Hypothalamus (tissue), 51 donors: ENCODE results near the gene ABHD1.

Experiments
- DNase-seq, 51 donors: peaks; one replicate each; lab custom pipeline; 2025; lab: John Stamatoyannopoulos, UW

Gene ABHD1

DNA sequence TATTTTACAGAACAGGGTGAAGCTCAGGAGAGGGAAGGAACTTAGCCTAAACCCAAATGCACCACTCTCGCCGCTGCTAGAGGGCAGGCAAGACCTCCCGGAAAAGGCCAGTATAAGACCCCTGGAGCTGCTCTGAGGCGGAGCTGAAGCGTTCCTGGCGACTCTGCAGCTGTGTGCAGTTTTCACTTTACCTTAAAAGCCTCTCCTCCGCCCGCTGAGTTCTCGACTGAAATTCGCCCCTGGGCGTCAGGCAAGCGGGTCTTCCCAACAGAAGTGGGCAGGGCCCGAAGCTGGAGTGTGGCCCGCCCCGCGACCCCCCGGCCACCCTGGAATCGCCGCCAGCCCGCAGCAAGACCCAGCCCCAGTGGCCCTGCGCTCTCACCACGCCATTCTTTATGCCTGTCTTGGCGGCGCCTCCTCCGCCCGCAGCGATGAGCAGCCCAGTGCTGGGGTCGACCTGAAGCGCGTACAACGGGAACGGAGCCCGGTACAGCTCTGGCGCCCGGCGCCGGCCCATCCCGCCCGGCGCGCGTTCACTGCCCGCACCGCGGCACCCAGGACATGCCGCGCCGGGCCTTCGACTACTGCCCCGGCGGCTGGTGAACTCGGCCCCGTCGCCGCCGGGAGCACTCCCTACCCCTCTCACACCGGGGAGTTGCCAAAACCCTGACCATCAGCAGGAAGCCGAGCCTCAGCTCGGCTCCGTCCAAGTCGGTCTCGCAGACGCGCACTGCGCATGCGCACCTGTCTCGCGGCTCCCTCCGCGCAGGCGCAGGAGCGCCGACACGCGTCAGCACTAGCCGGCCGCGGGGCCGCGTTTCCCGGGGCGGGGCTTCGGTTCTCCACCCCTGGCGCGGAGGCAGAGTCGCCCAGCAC lies 10.5 kb downstream of the ABHD1 start, which contains the start of gene PREB:
TSS of gene PREB (minus strand) at position 732 of the 876 bp plus-strand sequence. CDS start at position 517, 215 bp downstream.
- DNase-seq: peak; percentile 76 to 98 (median 93)

- DNase-seq: no peak
These were observed 11.3 kb downstream of the ABHD1 start for GRCh38 chr2:27134781-27135477.

GRCh38 chr2:27135478-27135955 lies 11.9 kb downstream of the ABHD1 start:
- DNase-seq: peak in 1 of 51 donors; percentile 17

DNA sequence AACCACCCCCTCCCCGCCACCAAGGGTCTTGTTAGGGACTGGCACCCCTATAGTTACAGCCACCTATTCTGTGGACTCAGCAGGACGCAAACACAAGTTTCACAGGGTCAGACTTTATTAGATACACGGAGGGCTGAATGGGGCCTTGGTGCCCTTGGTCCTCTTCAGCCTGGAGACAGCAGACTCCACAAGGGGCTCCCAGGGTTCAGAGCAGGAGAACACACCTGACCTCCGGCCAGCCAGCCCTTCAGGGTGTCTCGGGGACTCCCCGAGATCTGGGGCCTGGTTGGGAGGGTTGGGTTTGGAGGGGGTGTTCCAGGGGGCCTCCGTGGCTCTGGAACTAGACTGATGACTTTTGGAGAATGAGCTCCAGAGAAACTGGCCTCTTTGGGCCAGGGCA lies 13.1 kb downstream of the ABHD1 start:
- no peak for DNase-seq

DNA sequence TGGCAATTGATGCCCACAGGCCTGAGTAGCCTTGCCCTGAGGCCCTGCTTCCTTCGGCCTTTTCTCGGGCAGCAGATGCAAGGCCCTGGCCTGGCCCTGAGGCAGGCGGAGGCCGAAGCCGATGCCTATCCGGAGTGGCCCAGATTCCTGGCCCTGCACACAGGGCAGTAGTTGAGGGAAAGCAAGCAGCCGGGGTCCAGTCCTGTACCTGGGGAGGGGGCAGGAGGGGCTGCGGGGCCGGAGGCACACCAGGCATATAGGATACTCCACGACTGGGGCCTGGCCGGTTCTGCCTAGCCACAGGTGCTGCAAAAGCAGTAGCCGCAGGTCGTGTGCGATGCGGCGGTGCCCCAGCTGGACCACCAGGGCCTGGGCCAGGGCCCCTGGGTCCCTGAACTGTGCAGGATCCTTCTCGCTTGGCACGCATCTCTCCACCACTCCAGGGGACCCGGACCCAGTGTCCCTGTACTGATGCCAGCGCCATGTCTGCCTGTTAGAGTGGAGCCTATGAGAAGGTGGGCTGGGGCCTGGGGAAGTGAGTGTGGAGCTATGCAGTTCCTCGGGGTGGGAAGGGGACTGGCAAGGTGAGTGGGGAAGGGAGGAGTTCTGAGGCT lies 13.8 kb downstream of the ABHD1 start:
- DNase-seq: no peak

GRCh38 chr2:27138111-27138510 lies 14.5 kb downstream of the ABHD1 start:
- no peak for DNase-seq

DNA sequence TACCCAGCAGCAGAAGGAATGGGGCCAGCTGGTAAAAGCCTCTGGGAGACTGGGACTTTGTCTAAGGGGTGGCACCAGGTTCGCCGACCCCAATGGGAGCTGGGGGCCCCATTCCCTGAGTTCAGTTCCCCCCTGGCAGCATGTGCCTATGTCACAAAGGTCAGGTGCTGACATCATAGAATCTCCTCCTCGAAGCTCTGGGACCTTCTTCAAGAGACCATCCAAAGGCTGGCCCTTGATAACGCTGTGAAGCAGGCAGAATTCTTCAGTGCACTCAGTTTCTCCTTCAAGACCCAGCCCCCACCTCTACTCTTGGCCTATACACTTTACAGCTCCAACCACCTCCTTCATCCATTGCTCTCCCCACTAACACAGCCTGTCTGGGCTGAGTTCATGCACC lies 15.7 kb downstream of the ABHD1 start, which contains the start of gene PRR30:
TSS of gene PRR30 (minus strand) at position 101 of the 400 bp plus-strand sequence. CDS start 1,081 bp downstream, outside the sequence.
- no peak for DNase-seq

GRCh38 chr2:27143285-27143684 lies 19.7 kb downstream of the ABHD1 start:
- DNase-seq: no peak

GRCh38 chr2:27145682-27146081 lies 22.1 kb downstream of the ABHD1 start:
- DNase-seq: no peak

- DNase-seq: no peak
These were observed 24.3 kb downstream of the ABHD1 start for GRCh38 chr2:27147935-27148334.

GRCh38 chr2:27148801-27149439 lies 25.3 kb downstream of the ABHD1 start, which contains the start of gene TCF23:
TCF23 (plus strand) TSS chr2:27149004; CDS start chr2:27149134, 130 bp downstream.
- DNase-seq: no peak

- no peak for DNase-seq
These were observed 26.2 kb downstream of the ABHD1 start for GRCh38 chr2:27149570-27150405.

GRCh38 chr2:27150639-27151230 lies 27.1 kb downstream of the ABHD1 start:
- no peak for DNase-seq

DNA sequence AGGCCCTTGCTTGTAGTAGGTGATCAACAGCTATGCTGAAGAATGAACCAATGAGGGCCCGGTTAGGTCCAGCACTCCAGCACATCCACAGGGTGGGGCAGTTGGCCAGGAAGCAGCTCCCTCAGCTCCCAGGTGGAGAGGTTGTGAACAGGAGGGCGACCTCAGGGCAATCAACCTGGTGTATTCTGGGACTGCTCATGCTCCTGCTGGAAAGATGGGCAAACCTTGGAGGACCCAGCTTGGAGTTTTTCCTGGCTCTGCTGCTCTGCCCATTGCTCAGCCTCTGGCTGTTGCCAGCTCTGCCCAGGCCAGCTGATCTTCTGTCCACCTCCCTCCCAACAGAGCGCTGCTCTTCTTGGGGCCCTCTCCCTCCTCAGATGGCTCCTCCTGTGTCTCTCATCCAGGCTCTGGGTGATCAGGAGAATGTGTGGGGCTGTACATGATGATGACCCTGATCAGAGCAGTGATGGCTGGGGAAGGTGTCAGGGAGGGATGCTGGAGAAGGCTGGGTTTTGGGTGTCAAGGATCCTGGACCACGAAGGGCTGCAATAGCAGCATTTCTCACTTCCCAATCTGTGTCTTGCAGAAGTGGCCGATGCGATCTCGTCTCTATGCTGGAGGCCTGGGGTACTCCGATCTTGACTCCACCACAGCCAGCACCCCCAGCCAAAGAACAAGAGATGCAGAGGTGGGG lies 28.6 kb downstream of the ABHD1 start:
- DNase-seq: no peak

GRCh38 chr2:27152796-27153464 lies 29.3 kb downstream of the ABHD1 start:
- DNase-seq: peak in 1 of 51 donors; percentile 24

DNA sequence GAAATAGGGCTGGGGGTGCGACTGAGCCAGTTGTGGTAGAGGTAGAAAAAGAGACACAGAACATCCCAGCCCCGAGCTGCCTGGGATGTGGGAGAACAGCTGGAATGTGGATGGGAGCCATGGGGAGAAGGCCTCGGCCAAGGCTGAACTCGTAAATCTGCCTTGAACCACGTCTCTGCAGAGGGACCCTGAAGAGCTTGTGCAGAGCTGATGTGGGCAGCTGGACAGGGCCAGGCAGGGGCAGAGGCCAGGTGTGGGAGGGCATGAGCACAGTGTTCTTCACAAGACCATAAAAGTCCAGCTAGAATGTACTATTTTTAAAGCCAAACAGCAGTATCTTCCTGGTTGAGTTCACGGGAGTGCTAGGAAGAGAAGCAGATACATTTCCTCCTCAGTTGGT lies 30.9 kb downstream of the ABHD1 start:
- DNase-seq: no peak

- DNase-seq: no peak
These were observed 31.5 kb downstream of the ABHD1 start for GRCh38 chr2:27155069-27155520.

DNA sequence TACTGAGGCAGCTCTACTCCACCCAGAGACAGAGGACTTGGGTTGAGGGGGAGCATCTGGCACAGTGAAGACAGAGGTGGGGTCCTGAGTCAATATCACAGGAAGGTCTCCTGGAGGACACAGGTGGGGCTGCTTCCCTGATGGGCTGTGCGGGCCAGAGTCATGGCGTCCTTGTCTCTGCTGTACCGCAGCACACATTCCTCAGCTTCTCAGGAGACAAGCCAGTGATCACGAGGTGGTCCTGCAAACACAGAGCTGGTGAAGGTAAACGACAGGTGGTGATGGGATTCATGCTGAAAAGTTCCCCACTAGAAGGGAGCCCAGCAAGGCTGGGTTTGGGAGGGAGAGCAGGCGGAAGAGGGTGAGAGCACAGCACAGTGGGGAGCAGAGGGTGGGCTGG lies 34.9 kb downstream of the ABHD1 start:
- DNase-seq: no peak
